Heart left ventricle (tissue), 16 donors: ENCODE data around the gene PGM1. TPM values are rescaled to one million over a fixed set of nuclear protein-coding genes. Genes with fewer than 3 reads are reported as not detected.
A peak's percentile ranks its signal among the peaks of the same experiment; 100 is the strongest.

ENCODE experiments used
- ATAC-seq, 4 donors: fragments of 200-7000 bp; cut with Tn5 transposase; one replicate each; pipeline ENCODE4 v1.9.1; 2020 to 2022; ENCODE audit warnings: moderate library complexity in 4 of 4, mild to moderate bottlenecking in 3 of 4, moderate number of reproducible peaks in 1 of 4
- DNase-seq, 5 donors: peaks; one replicate each; pipeline ENCODE4 v3.0.0-alpha.2; 2020
- H3K27ac ChIP-seq, 12 donors: fragments of 200-600 bp; sonication (generic) in 4 of 12; one replicate each; pipeline versions ENCODE4 v1.5.0 to v1.8.0; 2016 to 2022; ENCODE audit warnings: mild to moderate bottlenecking in 2 of 12
- H3K27me3 ChIP-seq, 9 donors: fragments of 200-600 bp; sonication (generic) in 2 of 9; one replicate each; pipeline versions ENCODE4 v1.5.1 to v1.8.0; 2016 to 2022; ENCODE audit warnings: mild to moderate bottlenecking in 3 of 9
- H3K36me3 ChIP-seq, 9 donors: fragments of 200-600 bp; sonication (generic) in 2 of 9; one replicate each; pipeline versions ENCODE4 v1.5.0 to v1.8.0; 2018 to 2022; ENCODE audit warnings: mild to moderate bottlenecking in 2 of 9
- H3K4me1 ChIP-seq, 12 donors: fragments of 200-600 bp; sonication (generic) in 4 of 12; one replicate each; pipeline versions ENCODE4 v1.5.0 to v1.8.0; 2016 to 2022; ENCODE audit warnings: mild to moderate bottlenecking in 3 of 12
- H3K4me3 ChIP-seq, 12 donors: fragments of 200-600 bp; sonication (generic) in 4 of 12; one replicate each; pipeline versions ENCODE4 v1.5.0 to v1.8.0; 2017 to 2022; ENCODE audit warnings: mild to moderate bottlenecking in 9 of 12, moderate library complexity in 4 of 12
- H3K9me3 ChIP-seq, 12 donors: fragments of 200-600 bp; sonication (generic) in 4 of 12; one replicate each; pipeline versions ENCODE4 v1.5.0 to v1.8.0; 2016 to 2022; ENCODE audit warnings: mild to moderate bottlenecking in 1 of 12
- CTCF ChIP-seq, 12 donors: fragments of 200-600 bp; sonication (generic) in 4 of 12; IDR thresholded peaks; one replicate each; pipeline versions ENCODE4 v1.5.0 to v1.8.0; 2018 to 2022; ENCODE audit warnings: antibody characterized with exemption in 12 of 12, mild to moderate bottlenecking in 5 of 12
- POLR2A ChIP-seq, 2 donors: fragments of 450-650 bp; IDR thresholded peaks; one replicate each; pipeline ENCODE4 v1.6.1; 2017; ENCODE audit warnings: antibody characterized with exemption in 2 of 2, mild to moderate bottlenecking in 2 of 2, moderate library complexity in 2 of 2
- WGBS, 4 donors: extraction: QIAGEN DNeasy Blood & Tissue Kit in 2 of 4; methylation state at CpG; one replicate each; pipeline versions ENCODE4 v1.1.5 to v1.1.7; 2013 to 2018; 5-methylcytosine and 5-hydroxymethylcytosine counted together
- intact Hi-C, 10 donors: fragments of 100-400 bp; cut with DNase I; formaldehyde crosslinking; loops; one replicate each; pipeline versions ENCODE4 v1.11.1 to v1.14.2; 2022
- polyA plus RNA-seq, 2 donors: library from polyadenylated mRNA; stranded (reverse); fragments of 200-250 nt; gene quantifications; one replicate each; pipeline ENCODE4 v1.2.3, GENCODE V29; 2013
- total RNA-seq, 9 donors: library from RNA; depleted of rRNA in 2 of 9; stranded (reverse); fragments of >200 nt in 2 of 9; fragmentation: NEBNext Ultra II Directional in 3 of 9; extraction: Animal tissue kit (Norgen Biotek cat#: 25700) in 3 of 9; gene quantifications; one replicate each; pipeline versions ENCODE4 v1.1.0 to v1.2.4, GENCODE V29; 2016 to 2023
- donor health status: ischemic (EF 13 %, LVEDD 7.1; RV severe dilation, severe dysfunction).
- donor health status: healthy with polysubstance abuse.
- donor health status: DM: no; HTN: yes; CAD: no.
- donor health status: DM: no; HTN: no; CAD: no.
- donor health status: ischemic (EF 25% LVEDD 6.9; RV normal size, moderate dysfunction).
- donor health status: ischemic (EF 25% LVEDD 5.7; RV mildly dilated, moderate dysfunction).
- donor health status: healthy.
- donor health status: DM: yes; HTN: yes; CAD: no.
- donor health status: ischemic (EF 35%, LVEDD 5.7; RV mildly dilated, moderate dysfunction).
- donor health status: nonischemic (EF 11% LVEDD 7.7; RV severe dilation, severe dysfunction).
- donor health status: DM: yes; HTN: yes; CAD: no.
- donor health status: PGD.
- donor health status: ischemic (EF 29% LVEDD 5.4; RV normal size, mild dysfunction).
- donor health status: nonischemic (EF 23%, LVEDD 6.1; RV moderate dilation, normal function).

PGM1 gene
- total and polyA plus RNA-seq, 11 donors = 51.4 to 419 (median 258) TPM

DNA sequence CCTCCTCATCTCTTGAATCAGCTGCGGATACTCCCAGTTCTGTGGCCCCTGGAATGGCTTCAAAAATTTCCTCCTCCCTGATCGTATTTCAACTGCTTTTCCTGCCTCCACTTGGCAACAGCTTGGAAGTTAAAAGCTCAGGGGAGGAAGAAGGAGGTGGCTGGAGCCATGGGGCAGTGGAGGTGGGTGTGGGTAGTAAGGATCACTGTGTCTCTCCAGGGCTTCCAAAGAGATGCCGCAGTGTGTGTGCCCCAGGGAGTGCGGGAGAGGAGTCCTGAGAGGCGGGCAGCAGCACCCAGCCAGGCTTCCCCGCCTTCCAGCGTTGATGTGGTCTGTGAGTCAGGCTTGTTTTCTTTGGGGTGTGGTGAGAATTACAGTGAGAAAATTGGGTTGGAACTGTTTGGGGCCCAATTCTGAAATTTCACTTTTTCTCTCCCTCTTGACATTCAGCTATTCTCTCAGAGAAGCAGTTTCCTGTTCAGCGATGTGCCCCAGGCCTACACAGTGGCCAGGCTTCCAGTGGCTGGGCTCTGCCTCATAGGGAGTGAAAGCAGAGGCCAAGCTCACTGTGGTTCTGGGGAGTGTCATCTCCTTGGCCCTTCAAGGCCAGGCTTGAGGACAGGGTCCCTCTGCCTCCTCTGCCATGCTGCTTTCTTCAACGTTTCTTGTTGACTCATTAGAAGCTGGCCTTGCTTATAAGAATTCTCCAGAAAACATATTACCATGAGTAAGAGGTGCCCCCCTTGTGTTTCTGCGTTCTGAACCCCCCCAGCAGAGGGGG, 69.0 kb downstream of the PGM1 start:
- Histone ChIP-seq H3K27me3 (no peaks in the 10 kb centered on the region), H3K4me1 (peaks cover 0 to 22% (median 2%) of the 10 kb centered on the region in 12 donors), H3K27ac (peak overlapping the region in 7 of 12 donors; percentile 14 to 67 (median 49)), H3K4me3 (no peak overlapping the region), H3K9me3 (peaks cover 0 to 11% (median 0%) of the 10 kb centered on the region in 12 donors), H3K36me3 (peaks cover 0 to 29% (median 6%) of the 10 kb centered on the region in 9 donors)
- DNase-seq (peak in 2 of 5 donors; percentile 16 to 42), ATAC-seq (peak in 3 of 4 donors; percentile 57 to 69 (median 64))
- no peak for TF ChIP-seq CTCF (IDR thresholded peaks at IDR 0.05)
- no peak for TF ChIP-seq POLR2A (IDR thresholded peaks at IDR 0.05)
- 47 to 63% (median 58%) methylated on average over 10 of the region's 10 CpGs for WGBS, 4 donors
- intact Hi-C loops = loop anchor here in 1 of 10 donors (5.0 kb wide), 1 partner anchor 40 kb away; no protein-coding TSS in a partner anchor

DNA sequence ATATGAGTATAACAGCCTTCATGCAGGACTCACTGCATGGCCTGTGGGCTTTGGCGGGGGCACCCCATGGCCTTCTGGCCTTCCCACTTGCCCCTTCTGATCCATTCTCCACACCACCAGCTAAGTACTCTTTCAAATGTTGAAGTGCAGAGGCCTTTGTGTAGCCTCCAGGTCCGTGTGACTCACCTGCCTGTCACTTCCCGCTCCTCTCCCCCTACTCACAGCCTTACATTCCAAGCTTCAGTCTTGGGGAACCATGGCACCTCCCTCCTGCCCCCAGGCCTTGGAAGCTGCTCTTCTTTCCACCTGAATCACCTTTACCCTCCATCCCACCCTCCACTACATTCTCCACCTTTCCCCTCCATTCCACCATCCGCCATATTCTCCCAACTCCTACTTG, 69.6 kb downstream of the PGM1 start:
- 91 to 93% (median 92%) methylated on average over 4 of the region's 4 CpGs for WGBS, 4 donors
- Histone ChIP-seq H3K27me3 (no peaks in the 10 kb centered on the region), H3K27ac (peak overlapping the region in 6 of 12 donors; percentile 37 to 67 (median 51)), H3K9me3 (peaks cover 0 to 11% (median 0%) of the 10 kb centered on the region in 12 donors), H3K36me3 (peaks cover 0 to 23% (median 6%) of the 10 kb centered on the region in 9 donors), H3K4me1 (peaks cover 0 to 22% (median 2%) of the 10 kb centered on the region in 12 donors), H3K4me3 (no peak overlapping the region)
- DNase-seq = no peak
- TF ChIP-seq POLR2A (IDR thresholded peaks at IDR 0.05) (no peak), CTCF (IDR thresholded peaks at IDR 0.05) (no peak)
- peak in 1 of 4 donors; percentile 7 for ATAC-seq
- intact Hi-C loops = loop anchor here in 1 of 10 donors (5.0 kb wide), 1 partner anchor 41 kb away; no protein-coding TSS in a partner anchor

GRCh38 chr1:63663301-63663700, 70.1 kb downstream of the PGM1 start:
- intact Hi-C loops = loop anchor here in 1 of 10 donors (5.0 kb wide), 1 partner anchor 41 kb away; no protein-coding TSS in a partner anchor
- Histone ChIP-seq H3K27me3 (no peaks in the 10 kb centered on the region), H3K27ac (no peak overlapping the region), H3K4me3 (no peak overlapping the region), H3K9me3 (peaks cover 0 to 11% (median 0%) of the 10 kb centered on the region in 12 donors), H3K36me3 (peaks cover 0 to 21% (median 6%) of the 10 kb centered on the region in 9 donors), H3K4me1 (peaks cover 0 to 22% (median 2%) of the 10 kb centered on the region in 12 donors)
- no peak for DNase-seq
- WGBS, 4 donors = 90 to 96% (median 95%) methylated on average over 3 of the region's 3 CpGs
- ATAC-seq = no peak
- TF ChIP-seq CTCF (IDR thresholded peaks at IDR 0.05) = no peak
- no peak for TF ChIP-seq POLR2A (IDR thresholded peaks at IDR 0.05)

- no peak overlapping the region for H3K27ac ChIP-seq
- H3K27me3 ChIP-seq = no peaks in the 10 kb centered on the region
- 42 to 67% (median 60%) methylated on average over 5 of the region's 5 CpGs for WGBS, 4 donors
- TF ChIP-seq POLR2A (IDR thresholded peaks at IDR 0.05) (no peak), CTCF (IDR thresholded peaks at IDR 0.05) (no peak)
- DNase-seq = peak in 1 of 5 donors; percentile 35
- ATAC-seq = peak in 3 of 4 donors; percentile 36 to 63 (median 57)
- intact Hi-C loops = loop anchor here in 1 of 10 donors (5.0 kb wide), 1 partner anchor 42 kb away; no protein-coding TSS in a partner anchor
- no peak overlapping the region for H3K4me3 ChIP-seq
- H3K36me3 ChIP-seq = peaks cover 0 to 20% (median 6%) of the 10 kb centered on the region in 9 donors
- peaks cover 0 to 11% (median 0%) of the 10 kb centered on the region in 12 donors for H3K9me3 ChIP-seq
- H3K4me1 ChIP-seq = peaks cover 0 to 22% (median 2%) of the 10 kb centered on the region in 12 donors
These were observed 70.7 kb downstream of the PGM1 start for GRCh38 chr1:63663873-63664272.
